NCI-H345 (cell line): Measurements from ENCODE around the gene STARD13.

Experiments used
- DNase-seq: peaks from one replicate; lab custom pipeline; 2025; lab: John Stamatoyannopoulos, UW

The STARD13 gene

DNA sequence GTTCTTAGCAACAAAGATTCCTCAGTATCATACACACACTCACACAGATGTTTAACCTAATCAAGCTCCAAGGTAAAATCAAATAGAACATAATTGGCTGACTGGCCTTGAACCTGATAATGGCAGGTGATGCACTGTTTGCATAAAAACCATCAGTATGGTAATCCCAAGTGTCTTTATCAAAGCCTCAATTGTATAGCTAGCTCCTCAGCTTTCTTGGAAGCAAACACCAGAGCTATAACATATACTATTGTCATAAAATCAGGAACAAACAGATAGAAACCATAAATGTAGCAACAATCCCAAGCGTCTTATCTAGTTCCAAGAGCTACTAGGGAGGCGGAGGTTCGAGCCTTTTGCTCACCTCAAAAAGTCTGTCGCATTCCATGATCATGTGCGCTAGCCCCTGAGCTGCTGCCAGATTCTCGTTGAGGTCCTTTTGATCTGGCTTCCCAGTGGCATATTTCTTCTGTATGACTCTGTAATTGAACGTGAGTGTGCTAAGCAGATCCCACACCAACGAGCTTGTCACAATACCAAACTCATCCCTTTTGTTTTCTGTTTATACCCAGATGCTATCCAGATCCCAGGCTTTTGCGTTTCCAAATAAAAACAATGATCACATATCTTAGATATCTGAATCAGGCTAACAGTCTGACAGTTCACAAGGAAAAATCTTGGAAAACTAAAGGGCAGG, 174.0 kb downstream of the STARD13 start:
- DNase-seq: no peak

GRCh38 chr13:33110713-33111413, 174.7 kb downstream of the STARD13 start:
- no peak for DNase-seq

DNA sequence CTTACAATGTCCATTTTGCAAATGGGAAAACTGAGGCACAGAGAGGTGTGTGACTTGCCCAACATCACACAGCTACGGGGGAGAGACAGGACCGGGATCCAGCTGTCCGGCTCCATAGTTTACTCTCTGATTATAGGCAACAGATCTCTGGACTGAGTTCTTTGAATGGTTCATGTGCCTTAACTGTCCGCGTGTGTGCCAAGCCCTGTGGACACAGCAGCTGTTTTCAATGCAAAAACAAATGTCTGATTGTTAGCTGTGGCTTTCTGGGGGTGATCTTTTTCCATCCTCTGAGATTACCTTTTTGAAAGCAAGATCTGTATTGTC, 175.2 kb downstream of the STARD13 start:
- no peak for DNase-seq

GRCh38 chr13:33109801-33110200, 175.8 kb downstream of the STARD13 start:
- DNase-seq: no peak

DNA sequence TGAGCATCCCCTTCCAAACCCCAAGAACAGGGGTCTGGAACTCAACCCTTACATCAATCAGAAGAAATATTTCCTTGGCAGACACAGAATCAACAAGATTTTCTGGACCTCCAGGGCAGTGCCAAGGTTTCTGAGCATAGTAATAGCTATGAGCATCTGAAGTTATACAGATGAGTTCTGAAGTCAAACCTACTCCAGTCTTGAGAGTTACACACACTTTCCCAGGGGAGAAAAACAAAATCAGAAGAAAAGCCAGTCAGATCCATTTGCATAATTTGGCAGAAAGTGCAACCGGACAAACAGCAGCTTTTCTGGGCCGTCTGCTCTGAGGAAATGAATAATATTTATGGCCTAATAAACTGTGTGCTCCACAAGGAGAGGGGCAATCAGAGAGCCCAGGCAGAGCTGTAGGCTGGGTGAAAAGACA, 176.3 kb downstream of the STARD13 start:
- DNase-seq: no peak

DNA sequence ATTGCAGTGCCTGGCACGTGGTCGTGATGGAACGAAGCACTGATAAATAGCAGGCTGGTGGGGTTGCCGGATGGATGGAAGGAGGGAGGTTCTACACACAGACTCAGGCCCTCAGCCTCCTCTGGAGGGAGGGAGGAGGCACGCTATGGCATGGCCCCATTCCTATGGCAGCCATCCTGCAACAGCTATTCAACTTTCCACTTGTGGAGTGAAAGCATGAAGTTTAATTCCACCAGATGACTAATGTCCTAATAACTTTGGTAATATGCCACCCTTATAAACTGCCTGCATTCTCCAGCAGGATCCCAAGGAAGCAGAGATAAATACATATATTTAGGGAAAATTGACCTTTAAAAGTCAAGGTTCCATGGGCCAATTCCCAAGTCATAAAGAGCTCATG, 176.9 kb downstream of the STARD13 start:
- DNase-seq: no peak

DNA sequence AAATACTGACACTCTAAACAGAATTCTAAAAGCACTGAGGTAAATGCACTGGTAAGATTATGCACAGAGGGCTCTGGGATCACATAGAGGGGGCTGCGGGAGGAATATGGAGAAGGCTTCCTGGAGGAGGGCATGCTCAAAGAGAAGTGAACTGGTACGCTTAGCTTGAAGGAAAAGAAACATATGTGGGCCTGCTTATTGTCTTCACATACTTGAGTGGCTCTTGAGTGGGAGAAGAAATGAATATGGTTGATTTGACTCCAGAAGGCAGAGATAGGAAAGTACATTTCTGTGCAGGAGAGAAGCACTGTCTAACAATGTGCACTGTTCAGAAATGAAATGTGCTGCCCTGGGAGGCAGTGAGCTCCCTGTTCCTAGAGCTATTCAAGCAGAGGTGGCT, 178.2 kb downstream of the STARD13 start:
- DNase-seq: no peak

GRCh38 chr13:33106656-33107360, 178.7 kb downstream of the STARD13 start:
- no peak for DNase-seq

GRCh38 chr13:33105387-33106005, 180.1 kb downstream of the STARD13 start:
- no peak for DNase-seq

DNA sequence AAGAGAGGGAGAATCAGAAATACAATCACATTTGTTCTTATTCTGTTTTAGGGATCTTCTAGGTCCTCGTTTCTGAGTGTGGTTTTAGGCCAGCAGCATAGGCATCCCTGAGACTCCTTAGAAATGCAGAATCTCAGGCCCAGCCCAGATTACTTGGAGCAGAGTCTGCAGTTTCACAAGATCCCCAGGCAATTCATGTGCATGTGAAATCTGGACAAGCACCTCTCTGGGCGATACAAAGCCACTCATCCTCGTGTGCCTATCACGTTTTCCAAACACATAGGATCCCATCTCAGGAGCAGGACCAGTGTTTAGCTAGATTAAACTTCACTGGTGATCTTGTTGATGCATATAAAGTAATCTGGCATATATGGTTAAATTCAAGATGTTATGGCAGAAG, 182.1 kb downstream of the STARD13 start:
- no peak for DNase-seq

- DNase-seq: no peak
Observed at GRCh38 chr13:33101835-33102234, 183.7 kb downstream of the STARD13 start.

GRCh38 chr13:33100886-33101285, 184.7 kb downstream of the STARD13 start:
- no peak for DNase-seq

GRCh38 chr13:33099860-33100259, 185.7 kb downstream of the STARD13 start:
- no peak for DNase-seq

- DNase-seq: no peak
Observed at GRCh38 chr13:33096886-33097605, 188.5 kb downstream of the STARD13 start.

DNA sequence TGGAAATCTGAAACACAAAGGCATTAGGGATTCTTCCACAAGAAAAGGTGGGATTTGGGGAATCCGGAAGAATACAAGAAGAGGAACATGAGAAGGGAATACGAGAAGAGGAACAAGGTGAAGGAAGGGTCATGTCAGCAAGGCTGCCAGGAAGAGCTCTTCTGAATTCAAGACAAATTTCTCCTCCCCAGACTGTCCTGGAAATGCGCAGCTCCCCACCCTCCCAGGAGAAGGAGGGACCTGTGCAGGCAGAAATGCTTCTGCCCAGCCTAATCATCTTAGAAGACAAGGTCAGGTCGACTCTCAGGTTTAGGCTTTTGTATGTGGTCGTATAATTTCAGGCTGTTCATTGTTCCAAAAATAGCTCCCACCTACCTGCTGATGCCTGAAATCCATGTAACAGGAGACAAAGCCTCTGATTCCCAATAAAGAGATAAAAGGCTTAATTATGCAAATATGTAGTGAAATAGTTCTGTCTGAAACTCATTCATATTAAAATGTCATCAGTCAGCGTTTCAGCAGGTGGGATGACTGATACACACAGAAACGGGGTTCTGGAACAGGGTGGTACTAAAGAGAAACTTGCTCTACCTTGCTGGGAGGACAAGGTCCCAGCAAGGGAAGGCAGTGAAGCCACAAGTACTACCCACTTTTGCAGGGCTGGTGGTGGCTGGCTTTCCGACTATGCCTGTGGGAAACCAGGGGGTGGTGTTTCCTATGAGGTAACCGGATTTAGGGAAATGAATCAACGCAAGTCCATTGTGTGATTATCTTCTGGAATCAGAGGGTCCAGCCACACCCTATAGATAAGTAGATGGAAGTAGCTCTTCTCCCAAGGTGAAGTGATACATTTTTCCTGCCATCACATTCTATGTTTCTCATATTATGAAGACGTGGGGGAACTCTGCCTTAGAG, 193.2 kb downstream of the STARD13 start:
- no peak for DNase-seq

DNA sequence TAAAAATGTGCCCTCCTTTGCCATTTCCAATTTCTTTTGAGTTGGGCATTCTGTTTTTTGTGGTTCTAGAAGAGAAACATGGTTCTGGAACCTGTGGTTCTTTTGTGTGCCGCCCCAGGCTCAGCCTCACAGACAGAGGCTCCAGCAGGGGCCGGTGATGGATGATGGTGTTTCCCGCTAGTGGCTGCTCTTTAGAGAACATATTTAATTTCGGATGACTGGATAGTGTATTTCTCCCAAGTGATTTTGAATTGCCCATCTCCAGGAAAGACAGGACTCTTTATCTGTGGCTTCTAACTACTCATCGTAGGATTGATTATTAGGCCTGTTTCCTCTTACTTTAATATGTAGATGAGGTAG, 194.2 kb downstream of the STARD13 start:
- DNase-seq: no peak

GRCh38 chr13:33090755-33091414, 194.7 kb downstream of the STARD13 start:
- DNase-seq: no peak

GRCh38 chr13:33089311-33089710, 196.2 kb downstream of the STARD13 start:
- no peak for DNase-seq

- DNase-seq: no peak
Observed at GRCh38 chr13:33087790-33088189, 197.8 kb downstream of the STARD13 start.

GRCh38 chr13:33087091-33087490, 198.5 kb downstream of the STARD13 start:
- no peak for DNase-seq

- DNase-seq: no peak
Observed at GRCh38 chr13:33083054-33083453, 202.5 kb downstream of the STARD13 start.
